Measurements from ENCODE around the gene CYSRT1. TPM values are rescaled to one million over a fixed set of nuclear protein-coding genes. Genes with fewer than 3 reads are reported as not detected.

The CYSRT1 gene
- total and polyA plus RNA-seq, 2 donors (not counting 1 experiment from before 2014, with no cell fraction given), result 0.19 to 0.66 TPM

GRCh38 chr9:137176302-137177182 lies 48.4 kb upstream of the CYSRT1 start:
- no peaks in the 10 kb centered on the region for H3K27me3 ChIP-seq (ENCODE audit: control insufficient read depth, insufficient read depth, low read length)
- H3K4me2 ChIP-seq (ENCODE audit: extremely low read depth, insufficient read depth, low read length), result no peak overlapping the region
- peaks cover 21% of the 10 kb centered on the region for H3K36me3 ChIP-seq (ENCODE audit: control insufficient read depth, insufficient read depth, low read length)
- TF ChIP-seq CTCF (conservative IDR thresholded peaks at IDR 0.05 in 1 of 2, IDR thresholded peaks at IDR 0.05 in 1 of 2; ENCODE audit: low read depth in 1 of 2, low read length in 2 of 2) (peak; percentile 29 to 65), EZH2 (IDR thresholded peaks at IDR 0.05; ENCODE audit: low read length, missing control alignments) (no peak)
- H3K4me1 ChIP-seq (ENCODE audit: control insufficient read depth, extremely low read depth, insufficient read depth, low read length), result peaks cover 2% of the 10 kb centered on the region
- no peaks in the 10 kb centered on the region for H4K20me1 ChIP-seq (ENCODE audit: control insufficient read depth, extremely low read depth, insufficient read depth, low read length)
- DNase-seq (ENCODE audit: low read depth in 2 of 2), result peak; percentile 18 to 26
- H3K4me3 ChIP-seq (replicated peaks in 1 of 4; ENCODE audit: control extremely low read depth in 1 of 4, insufficient read depth in 1 of 4, low read depth in 3 of 4, low read length in 4 of 4), result no peak overlapping the region
- H3K9ac ChIP-seq (ENCODE audit: insufficient read depth, low read length), result no peak overlapping the region
- no peak overlapping the region for H2AFZ ChIP-seq (ENCODE audit: low read length)
- H3K9me3 ChIP-seq (ENCODE audit: control insufficient read depth, insufficient read depth, low read depth, low read length), result no peaks in the 10 kb centered on the region
- H3K79me2 ChIP-seq (ENCODE audit: control insufficient read depth, insufficient read depth, low read length), result no peaks in the 10 kb centered on the region
- no peak overlapping the region for H3K27ac ChIP-seq (ENCODE audit: insufficient read depth, low read length)

GRCh38 chr9:137178201-137178938 lies 46.6 kb upstream of the CYSRT1 start:
- Histone ChIP-seq H3K79me2 (ENCODE audit: control insufficient read depth, insufficient read depth, low read length) (no peaks in the 10 kb centered on the region), H3K27ac (ENCODE audit: insufficient read depth, low read length) (no peak overlapping the region), H3K4me1 (ENCODE audit: control insufficient read depth, extremely low read depth, insufficient read depth, low read length) (peaks cover 2% of the 10 kb centered on the region), H3K36me3 (ENCODE audit: control insufficient read depth, insufficient read depth, low read length) (peaks cover 29% of the 10 kb centered on the region), H3K4me2 (ENCODE audit: extremely low read depth, insufficient read depth, low read length) (no peak overlapping the region), H3K9ac (ENCODE audit: insufficient read depth, low read length) (no peak overlapping the region), H2AFZ (ENCODE audit: low read length) (no peak overlapping the region), H3K4me3 (replicated peaks in 1 of 4; ENCODE audit: control extremely low read depth in 1 of 4, insufficient read depth in 1 of 4, low read depth in 3 of 4, low read length in 4 of 4) (no peak overlapping the region), H3K27me3 (ENCODE audit: control insufficient read depth, insufficient read depth, low read length) (no peaks in the 10 kb centered on the region), H4K20me1 (ENCODE audit: control insufficient read depth, extremely low read depth, insufficient read depth, low read length) (no peaks in the 10 kb centered on the region), H3K9me3 (ENCODE audit: control insufficient read depth, insufficient read depth, low read depth, low read length) (no peaks in the 10 kb centered on the region)
- no peak for TF ChIP-seq CTCF (conservative IDR thresholded peaks at IDR 0.05 in 1 of 2, IDR thresholded peaks at IDR 0.05 in 1 of 2; ENCODE audit: low read depth in 1 of 2, low read length in 2 of 2)
- no peak for TF ChIP-seq EZH2 (IDR thresholded peaks at IDR 0.05; ENCODE audit: low read length, missing control alignments)
- DNase-seq (ENCODE audit: low read depth in 2 of 2), result no peak

GRCh38 chr9:137178939-137179630 lies 45.9 kb upstream of the CYSRT1 start:
- DNase-seq (ENCODE audit: low read depth in 2 of 2), result no peak
- Histone ChIP-seq H3K27ac (ENCODE audit: insufficient read depth, low read length) (no peak overlapping the region), H3K9me3 (ENCODE audit: control insufficient read depth, insufficient read depth, low read depth, low read length) (no peaks in the 10 kb centered on the region), H3K4me1 (ENCODE audit: control insufficient read depth, extremely low read depth, insufficient read depth, low read length) (peaks cover 2% of the 10 kb centered on the region), H3K27me3 (ENCODE audit: control insufficient read depth, insufficient read depth, low read length) (no peaks in the 10 kb centered on the region), H3K9ac (ENCODE audit: insufficient read depth, low read length) (no peak overlapping the region), H4K20me1 (ENCODE audit: control insufficient read depth, extremely low read depth, insufficient read depth, low read length) (no peaks in the 10 kb centered on the region), H2AFZ (ENCODE audit: low read length) (no peak overlapping the region), H3K4me2 (ENCODE audit: extremely low read depth, insufficient read depth, low read length) (no peak overlapping the region), H3K4me3 (replicated peaks in 1 of 4; ENCODE audit: control extremely low read depth in 1 of 4, insufficient read depth in 1 of 4, low read depth in 3 of 4, low read length in 4 of 4) (no peak overlapping the region), H3K79me2 (ENCODE audit: control insufficient read depth, insufficient read depth, low read length) (no peaks in the 10 kb centered on the region), H3K36me3 (ENCODE audit: control insufficient read depth, insufficient read depth, low read length) (peaks cover 34% of the 10 kb centered on the region)
- TF ChIP-seq EZH2 (IDR thresholded peaks at IDR 0.05; ENCODE audit: low read length, missing control alignments), result no peak
- TF ChIP-seq CTCF (conservative IDR thresholded peaks at IDR 0.05 in 1 of 2, IDR thresholded peaks at IDR 0.05 in 1 of 2; ENCODE audit: low read depth in 1 of 2, low read length in 2 of 2), result no peak

All from fibroblast of lung (primary cell).